GM18498 (cell line): ENCODE measurements around the gene TIPRL.

Experiments
- ATAC-seq: cut with Tn5 transposase; IDR thresholded peaks from one replicate; pipeline ENCODE4 v1.9.1; 2021; ENCODE audit warnings: mild to moderate bottlenecking, moderate library complexity; ENCODE audit not compliant: unreplicated experiment

TIPRL gene

GRCh38 chr1:168245042-168245441, 66.3 kb downstream of the TIPRL start:
- ATAC-seq: no peak

DNA sequence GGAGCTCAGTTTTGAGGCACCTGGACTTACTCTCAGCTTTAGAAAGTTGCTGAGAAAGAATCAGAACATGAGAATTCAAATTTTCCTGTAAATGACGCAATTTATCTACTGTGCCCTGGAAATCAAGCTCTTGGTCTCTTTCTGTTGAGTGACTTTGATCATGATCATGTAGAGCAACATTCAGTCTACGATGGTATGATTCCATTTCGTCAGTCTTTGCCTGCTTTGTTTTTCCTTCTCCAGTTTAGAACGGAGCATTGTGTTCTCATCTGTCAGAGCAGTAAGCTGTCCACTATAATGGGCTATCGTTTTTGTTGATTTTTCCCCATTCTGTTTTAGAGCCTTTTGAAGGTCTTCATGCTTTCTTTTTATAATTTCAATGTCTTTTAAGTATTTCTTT, 67.7 kb downstream of the TIPRL start:
- ATAC-seq: no peak
